Mucosa of descending colon (tissue), 3 donors: ENCODE data around the gene HTT-AS. TPM values are rescaled to one million over a fixed set of nuclear protein-coding genes. Genes with fewer than 3 reads are reported as not detected.

Experiments used
- ATAC-seq: fragments of 200-7000 bp; cut with Tn5 transposase; one replicate; pipeline ENCODE4 v1.9.1; 2020; ENCODE audit warnings: mild to moderate bottlenecking, moderate library complexity
- DNase-seq, 3 donors: peaks; one replicate each; pipeline ENCODE4 v3.0.0-alpha.2; 2020
- H3K36me3 ChIP-seq: fragments of 200-600 bp; one replicate; pipeline ENCODE4 v1.8.0; 2021; ENCODE audit warnings: low read depth, mild to moderate bottlenecking
- H3K4me1 ChIP-seq: fragments of 200-600 bp; one replicate; pipeline ENCODE4 v1.8.0; 2021; ENCODE audit warnings: low read depth, mild to moderate bottlenecking
- H3K4me3 ChIP-seq: fragments of 200-600 bp; one replicate; pipeline ENCODE4 v1.8.0; 2021; ENCODE audit warnings: mild to moderate bottlenecking
- H3K9me3 ChIP-seq: fragments of 200-600 bp; one replicate; pipeline ENCODE4 v1.8.0; 2021; ENCODE audit warnings: mild to moderate bottlenecking
- CTCF ChIP-seq: fragments of 200-600 bp; IDR thresholded peaks from one replicate; pipeline ENCODE4 v1.8.0; 2022; ENCODE audit warnings: antibody characterized with exemption, mild to moderate bottlenecking
- intact Hi-C, 2 donors: fragments of 100-400 bp; cut with DNase I in 1 of 2; cut with micrococcal nuclease in 1 of 2; formaldehyde crosslinking; loops; one replicate each; pipeline versions ENCODE4 v1.11.0 to v1.11.1; 2022; cut with DNase I, micrococcal nuclease
- total RNA-seq, 3 donors: library from RNA; stranded (reverse); fragmentation: NEBNext Ultra II Directional in 2 of 3; extraction: Animal tissue kit (Norgen Biotek cat#: 25700) in 2 of 3; gene quantifications; one replicate each; pipeline versions ENCODE4 v1.2.1 to v1.2.4, GENCODE V29; 2021 to 2023
- donor health status: DM: no; HTN: no; CAD: no; lungs with moderate emphysema.
- donor health status: DM: no; HTN: no; CAD: no.
- donor health status: DM: no; HTN: yes; CAD: no.

HTT-AS gene
- total RNA-seq, 3 donors from 2014 or later, result not detected

- DNase-seq (no peak), ATAC-seq (no peak)
- H3K9me3 ChIP-seq, result no peaks in the 10 kb centered on the region
- no peak for TF ChIP-seq CTCF
- no peaks in the 10 kb centered on the region for H3K4me1 ChIP-seq
- intact Hi-C loops, result no loop called here
- H3K36me3 ChIP-seq, result no peaks in the 10 kb centered on the region
- no peak overlapping the region for H3K4me3 ChIP-seq
Measured at GRCh38 chr4:3046623-3047022, 27.7 kb downstream of the HTT-AS start.

GRCh38 chr4:3046162-3046561, 28.2 kb downstream of the HTT-AS start:
- no peaks in the 10 kb centered on the region for H3K36me3 ChIP-seq

GRCh38 chr4:3044870-3045819, 29.2 kb downstream of the HTT-AS start:
- Histone ChIP-seq H3K36me3 (no peaks in the 10 kb centered on the region), H3K4me3 (no peak overlapping the region), H3K9me3 (no peaks in the 10 kb centered on the region), H3K4me1 (no peaks in the 10 kb centered on the region)
- DNase-seq (peak; percentile 54 to 87 (median 64)), ATAC-seq (peak; percentile 31)
- intact Hi-C loops, result no loop called here
- TF ChIP-seq CTCF, result no peak

More at GRCh38 chr4:3046162-3046561, 28.2 kb downstream of the HTT-AS start:
- H3K4me3 ChIP-seq, result no peak overlapping the region
- no peak for TF ChIP-seq CTCF
- intact Hi-C loops, result no loop called here
- no peaks in the 10 kb centered on the region for H3K4me1 ChIP-seq
- ATAC-seq (no peak), DNase-seq (no peak)
- H3K9me3 ChIP-seq, result no peaks in the 10 kb centered on the region

GRCh38 chr4:3043282-3044020, 30.9 kb downstream of the HTT-AS start:
- Histone ChIP-seq H3K4me3 (no peak overlapping the region), H3K4me1 (no peaks in the 10 kb centered on the region), H3K9me3 (no peaks in the 10 kb centered on the region), H3K36me3 (no peaks in the 10 kb centered on the region)
- ATAC-seq (no peak), DNase-seq (no peak)
- TF ChIP-seq CTCF, result no peak
- intact Hi-C loops, result no loop called here

GRCh38 chr4:3042226-3042625, 32.1 kb downstream of the HTT-AS start:
- no peak overlapping the region for H3K4me3 ChIP-seq
- no peak for DNase-seq
- no peak for ATAC-seq
- no peak for TF ChIP-seq CTCF
- H3K9me3 ChIP-seq, result no peaks in the 10 kb centered on the region
- intact Hi-C loops, result no loop called here
- peaks cover 8% of the 10 kb centered on the region for H3K4me1 ChIP-seq
- H3K36me3 ChIP-seq, result no peaks in the 10 kb centered on the region
